ENCODE measurements around the gene CDC42EP3. TPM values are rescaled to one million over a fixed set of nuclear protein-coding genes. Genes with fewer than 3 reads are reported as not detected.

Gene CDC42EP3
- total and polyA plus RNA-seq, 4 donors: 10.9 to 37.0 (median 22.8) TPM

GRCh38 chr2:37642907-37643729 lies 28.3 kb downstream of the CDC42EP3 start:
- Histone ChIP-seq H3K9me3 (ENCODE audit: control insufficient read depth, insufficient read depth, low read length) (no peaks in the 10 kb centered on the region), H3K4me1 (ENCODE audit: control insufficient read depth, insufficient read depth, low read length) (no peaks in the 10 kb centered on the region), H3K27me3 (ENCODE audit: control insufficient read depth, insufficient read depth, low read length) (no peaks in the 10 kb centered on the region), H3K4me3 (ENCODE audit: low read depth, low read length) (no peak overlapping the region), H3K36me3 (ENCODE audit: control insufficient read depth, insufficient read depth, low read length) (peaks cover 7% of the 10 kb centered on the region), H3K27ac (ENCODE audit: low read depth, low read length) (no peak overlapping the region)
- no peak for DNase-seq (ENCODE audit: low read depth in 4 of 6, low spot score in 6 of 6)
- no CpG with 5 or more reads among the region's 6 CpGs for WGBS (ENCODE audit: insufficient coverage)

GRCh38 chr2:37641582-37642171 lies 29.8 kb downstream of the CDC42EP3 start:
- Histone ChIP-seq H3K4me3 (ENCODE audit: low read depth, low read length) (no peak overlapping the region), H3K27me3 (ENCODE audit: control insufficient read depth, insufficient read depth, low read length) (no peaks in the 10 kb centered on the region), H3K4me1 (ENCODE audit: control insufficient read depth, insufficient read depth, low read length) (no peaks in the 10 kb centered on the region), H3K9me3 (ENCODE audit: control insufficient read depth, insufficient read depth, low read length) (no peaks in the 10 kb centered on the region), H3K36me3 (ENCODE audit: control insufficient read depth, insufficient read depth, low read length) (peaks cover 7% of the 10 kb centered on the region), H3K27ac (ENCODE audit: low read depth, low read length) (no peak overlapping the region)
- peak in 1 of 6 donors; percentile 52 for DNase-seq (ENCODE audit: low read depth in 4 of 6, low spot score in 6 of 6)
- WGBS (ENCODE audit: insufficient coverage): 88% methylated on average over 5 of the region's 7 CpGs

- no peaks in the 10 kb centered on the region for H3K4me1 ChIP-seq (ENCODE audit: control insufficient read depth, insufficient read depth, low read length)
- H3K27ac ChIP-seq (ENCODE audit: low read depth, low read length): no peak overlapping the region
- H3K9me3 ChIP-seq (ENCODE audit: control insufficient read depth, insufficient read depth, low read length): no peaks in the 10 kb centered on the region
- no peak for DNase-seq (ENCODE audit: low read depth in 4 of 6, low spot score in 6 of 6)
- H3K4me3 ChIP-seq (ENCODE audit: low read depth, low read length): no peak overlapping the region
- no peaks in the 10 kb centered on the region for H3K36me3 ChIP-seq (ENCODE audit: control insufficient read depth, insufficient read depth, low read length)
- no peaks in the 10 kb centered on the region for H3K27me3 ChIP-seq (ENCODE audit: control insufficient read depth, insufficient read depth, low read length)
- 59% methylated on average over 3 of the region's 3 CpGs for WGBS (ENCODE audit: insufficient coverage)
Measured at GRCh38 chr2:37639631-37640030, 31.8 kb downstream of the CDC42EP3 start.

- Histone ChIP-seq H3K4me3 (ENCODE audit: low read depth, low read length) (no peak overlapping the region), H3K27me3 (ENCODE audit: control insufficient read depth, insufficient read depth, low read length) (no peaks in the 10 kb centered on the region), H3K9me3 (ENCODE audit: control insufficient read depth, insufficient read depth, low read length) (no peaks in the 10 kb centered on the region), H3K27ac (ENCODE audit: low read depth, low read length) (no peak overlapping the region), H3K4me1 (ENCODE audit: control insufficient read depth, insufficient read depth, low read length) (no peaks in the 10 kb centered on the region), H3K36me3 (ENCODE audit: control insufficient read depth, insufficient read depth, low read length) (no peaks in the 10 kb centered on the region)
- 100% methylated on average over 1 of the region's 3 CpGs for WGBS (ENCODE audit: insufficient coverage)
- DNase-seq (ENCODE audit: low read depth in 4 of 6, low spot score in 6 of 6): no peak
Measured at GRCh38 chr2:37638973-37639372, 32.5 kb downstream of the CDC42EP3 start.

GRCh38 chr2:37637985-37638384 lies 33.5 kb downstream of the CDC42EP3 start:
- H3K27me3 ChIP-seq (ENCODE audit: control insufficient read depth, insufficient read depth, low read length): no peaks in the 10 kb centered on the region
- H3K36me3 ChIP-seq (ENCODE audit: control insufficient read depth, insufficient read depth, low read length): no peaks in the 10 kb centered on the region
- no peaks in the 10 kb centered on the region for H3K4me1 ChIP-seq (ENCODE audit: control insufficient read depth, insufficient read depth, low read length)
- DNase-seq (ENCODE audit: low read depth in 4 of 6, low spot score in 6 of 6): no peak
- H3K4me3 ChIP-seq (ENCODE audit: low read depth, low read length): no peak overlapping the region
- WGBS (ENCODE audit: insufficient coverage): no CpG with 5 or more reads among the region's 2 CpGs
- no peaks in the 10 kb centered on the region for H3K9me3 ChIP-seq (ENCODE audit: control insufficient read depth, insufficient read depth, low read length)
- H3K27ac ChIP-seq (ENCODE audit: low read depth, low read length): no peak overlapping the region

- no peaks in the 10 kb centered on the region for H3K27me3 ChIP-seq (ENCODE audit: control insufficient read depth, insufficient read depth, low read length)
Measured at GRCh38 chr2:37637190-37637860, 34.1 kb downstream of the CDC42EP3 start.

GRCh38 chr2:37636381-37637066 lies 34.9 kb downstream of the CDC42EP3 start:
- Histone ChIP-seq H3K9me3 (ENCODE audit: control insufficient read depth, insufficient read depth, low read length) (no peaks in the 10 kb centered on the region), H3K27ac (ENCODE audit: low read depth, low read length) (no peak overlapping the region), H3K27me3 (ENCODE audit: control insufficient read depth, insufficient read depth, low read length) (no peaks in the 10 kb centered on the region), H3K4me3 (ENCODE audit: low read depth, low read length) (no peak overlapping the region), H3K4me1 (ENCODE audit: control insufficient read depth, insufficient read depth, low read length) (no peaks in the 10 kb centered on the region), H3K36me3 (ENCODE audit: control insufficient read depth, insufficient read depth, low read length) (no peaks in the 10 kb centered on the region)
- DNase-seq (ENCODE audit: low read depth in 4 of 6, low spot score in 6 of 6): no peak
- 83% methylated on average over 4 of the region's 4 CpGs for WGBS (ENCODE audit: insufficient coverage)

More at GRCh38 chr2:37637190-37637860, 34.1 kb downstream of the CDC42EP3 start:
- Histone ChIP-seq H3K4me3 (ENCODE audit: low read depth, low read length) (no peak overlapping the region), H3K4me1 (ENCODE audit: control insufficient read depth, insufficient read depth, low read length) (no peaks in the 10 kb centered on the region), H3K36me3 (ENCODE audit: control insufficient read depth, insufficient read depth, low read length) (no peaks in the 10 kb centered on the region), H3K9me3 (ENCODE audit: control insufficient read depth, insufficient read depth, low read length) (no peaks in the 10 kb centered on the region), H3K27ac (ENCODE audit: low read depth, low read length) (no peak overlapping the region)
- 82% methylated on average over 4 of the region's 5 CpGs for WGBS (ENCODE audit: insufficient coverage)
- DNase-seq (ENCODE audit: low read depth in 4 of 6, low spot score in 6 of 6): no peak

- H3K27me3 ChIP-seq (ENCODE audit: control insufficient read depth, insufficient read depth, low read length): no peaks in the 10 kb centered on the region
- H3K27ac ChIP-seq (ENCODE audit: low read depth, low read length): no peak overlapping the region
- DNase-seq (ENCODE audit: low read depth in 4 of 6, low spot score in 6 of 6): no peak
- no peaks in the 10 kb centered on the region for H3K36me3 ChIP-seq (ENCODE audit: control insufficient read depth, insufficient read depth, low read length)
- no CpG with 5 or more reads among the region's 8 CpGs for WGBS (ENCODE audit: insufficient coverage)
- no peaks in the 10 kb centered on the region for H3K9me3 ChIP-seq (ENCODE audit: control insufficient read depth, insufficient read depth, low read length)
- H3K4me1 ChIP-seq (ENCODE audit: control insufficient read depth, insufficient read depth, low read length): no peaks in the 10 kb centered on the region
- no peak overlapping the region for H3K4me3 ChIP-seq (ENCODE audit: low read depth, low read length)
Measured at GRCh38 chr2:37635504-37636380, 35.7 kb downstream of the CDC42EP3 start.
